ENCODE data around the gene PRKG2. TPM values are rescaled to one million over a fixed set of nuclear protein-coding genes. Genes with fewer than 3 reads are reported as not detected.
A peak's percentile ranks its signal among the peaks of the same experiment; 100 is the strongest.

The PRKG2 gene
- total RNA-seq, 1 experiment from 2014 or later = not detected

GRCh38 chr4:81040012-81040659 is 174.9 kb downstream of the PRKG2 start:
- Histone ChIP-seq H3K4me1 (ENCODE audit: insufficient read depth, low read length, poor library complexity, severe bottlenecking) (no peaks in the 10 kb centered on the region), H3K27me3 (replicated peaks; ENCODE audit: insufficient read depth, low read depth, low read length, poor library complexity) (peaks cover 19% of the 10 kb centered on the region), H3K27ac (ENCODE audit: low read depth, low read length, poor library complexity, severe bottlenecking) (no peak overlapping the region), H3K4me3 (ENCODE audit: low read depth, low read length, poor library complexity, severe bottlenecking) (no peak overlapping the region), H3K36me3 (ENCODE audit: insufficient read depth, low read length, poor library complexity, severe bottlenecking) (no peaks in the 10 kb centered on the region), H3K9me3 (ENCODE audit: low read depth, low read length, poor library complexity, severe bottlenecking) (no peaks in the 10 kb centered on the region)
- POLR2A ChIA-PET (ENCODE audit: low non-redundant PET) = no interaction called here
- BruUV-seq (replicated peaks) = no TSS peak
- CTCF ChIA-PET = interaction anchor here (0.6 kb wide), 1 partner anchor 500 kb away, joined by 3 read pairs; no protein-coding TSS in a partner anchor
- peak; percentile 16 for DNase-seq (ENCODE audit: low spot score)
- intact Hi-C loops (cut with micrococcal nuclease; ENCODE audit: unreplicated experiment) = loop anchor here (2.0 kb wide), 1 partner anchor 421 kb away; no protein-coding TSS in a partner anchor
- TF ChIP-seq EZH2 (IDR thresholded peaks at IDR 0.05; ENCODE audit: borderline replicate concordance, low read depth, low read length, poor library complexity, severe bottlenecking) = no peak
- peak; percentile 53 for TF ChIP-seq CTCF (conservative IDR thresholded peaks at IDR 0.05; ENCODE audit: low read depth, low read length)

- TF ChIP-seq EZH2 (IDR thresholded peaks at IDR 0.05; ENCODE audit: borderline replicate concordance, low read depth, low read length, poor library complexity, severe bottlenecking) (no peak), CTCF (conservative IDR thresholded peaks at IDR 0.05; ENCODE audit: low read depth, low read length) (no peak)
- no peak for DNase-seq (ENCODE audit: low spot score)
- H3K4me1 ChIP-seq (ENCODE audit: insufficient read depth, low read length, poor library complexity, severe bottlenecking) = no peaks in the 10 kb centered on the region
- H3K27ac ChIP-seq (ENCODE audit: low read depth, low read length, poor library complexity, severe bottlenecking) = no peak overlapping the region
- H3K4me3 ChIP-seq (ENCODE audit: low read depth, low read length, poor library complexity, severe bottlenecking) = no peak overlapping the region
- no peaks in the 10 kb centered on the region for H3K9me3 ChIP-seq (ENCODE audit: low read depth, low read length, poor library complexity, severe bottlenecking)
- ChIA-PET POLR2A (ENCODE audit: low non-redundant PET) (no interaction called here), CTCF (interaction anchor here (0.6 kb wide), 1 partner anchor 499 kb away, joined by 3 read pairs; no protein-coding TSS in a partner anchor)
- no peaks in the 10 kb centered on the region for H3K36me3 ChIP-seq (ENCODE audit: insufficient read depth, low read length, poor library complexity, severe bottlenecking)
- intact Hi-C loops (cut with micrococcal nuclease; ENCODE audit: unreplicated experiment) = loop anchor here (5.0 kb wide), 1 partner anchor 672 kb away; no protein-coding TSS in a partner anchor
- BruUV-seq (replicated peaks) = no TSS peak
- H3K27me3 ChIP-seq (replicated peaks; ENCODE audit: insufficient read depth, low read depth, low read length, poor library complexity) = peaks cover 19% of the 10 kb centered on the region
Measured at GRCh38 chr4:81039351-81039972, 175.6 kb downstream of the PRKG2 start.

GRCh38 chr4:81038636-81039350 is 176.2 kb downstream of the PRKG2 start:
- no TSS peak for BruUV-seq (replicated peaks)
- DNase-seq (ENCODE audit: low spot score) = no peak
- no peak overlapping the region for H3K27ac ChIP-seq (ENCODE audit: low read depth, low read length, poor library complexity, severe bottlenecking)
- H3K4me3 ChIP-seq (ENCODE audit: low read depth, low read length, poor library complexity, severe bottlenecking) = no peak overlapping the region
- TF ChIP-seq CTCF (conservative IDR thresholded peaks at IDR 0.05; ENCODE audit: low read depth, low read length) (no peak), EZH2 (IDR thresholded peaks at IDR 0.05; ENCODE audit: borderline replicate concordance, low read depth, low read length, poor library complexity, severe bottlenecking) (no peak)
- no peaks in the 10 kb centered on the region for H3K4me1 ChIP-seq (ENCODE audit: insufficient read depth, low read length, poor library complexity, severe bottlenecking)
- intact Hi-C loops (cut with micrococcal nuclease; ENCODE audit: unreplicated experiment) = loop anchor here (5.0 kb wide), 1 partner anchor 671 kb away; no protein-coding TSS in a partner anchor
- H3K27me3 ChIP-seq (replicated peaks; ENCODE audit: insufficient read depth, low read depth, low read length, poor library complexity) = peaks cover 19% of the 10 kb centered on the region
- ChIA-PET CTCF (no interaction called here), POLR2A (ENCODE audit: low non-redundant PET) (no interaction called here)
- H3K9me3 ChIP-seq (ENCODE audit: low read depth, low read length, poor library complexity, severe bottlenecking) = no peaks in the 10 kb centered on the region
- H3K36me3 ChIP-seq (ENCODE audit: insufficient read depth, low read length, poor library complexity, severe bottlenecking) = no peaks in the 10 kb centered on the region

Other genes with a start within 250 kb of the PRKG2 start
- gene BMP3, start 184.5 kb downstream of the PRKG2 start, total RNA-seq (2021) = not detected in 2 replicates

Data from A673 (cell line).